Neural progenitor cell (in vitro differentiated cells): ENCODE data around the gene TMEM132E.

Experiments
- EZH2 ChIP-seq: fragments of 200-600 bp; sonication (generic); IDR thresholded peaks from 2 replicates; pipeline ENCODE4 v1.6.1; 2017; ENCODE audit warnings: antibody characterized with exemption, mild to moderate bottlenecking, moderate library complexity
- TF ChIP-seq, protein P1 (sequence below): fragments of 200-600 bp; sonication (generic); IDR thresholded peaks from 2 replicates; pipeline ENCODE4 v1.5.1; 2017; ENCODE audit warnings: antibody characterized with exemption, mild to moderate bottlenecking

- TF ChIP-seq, protein P1, sequence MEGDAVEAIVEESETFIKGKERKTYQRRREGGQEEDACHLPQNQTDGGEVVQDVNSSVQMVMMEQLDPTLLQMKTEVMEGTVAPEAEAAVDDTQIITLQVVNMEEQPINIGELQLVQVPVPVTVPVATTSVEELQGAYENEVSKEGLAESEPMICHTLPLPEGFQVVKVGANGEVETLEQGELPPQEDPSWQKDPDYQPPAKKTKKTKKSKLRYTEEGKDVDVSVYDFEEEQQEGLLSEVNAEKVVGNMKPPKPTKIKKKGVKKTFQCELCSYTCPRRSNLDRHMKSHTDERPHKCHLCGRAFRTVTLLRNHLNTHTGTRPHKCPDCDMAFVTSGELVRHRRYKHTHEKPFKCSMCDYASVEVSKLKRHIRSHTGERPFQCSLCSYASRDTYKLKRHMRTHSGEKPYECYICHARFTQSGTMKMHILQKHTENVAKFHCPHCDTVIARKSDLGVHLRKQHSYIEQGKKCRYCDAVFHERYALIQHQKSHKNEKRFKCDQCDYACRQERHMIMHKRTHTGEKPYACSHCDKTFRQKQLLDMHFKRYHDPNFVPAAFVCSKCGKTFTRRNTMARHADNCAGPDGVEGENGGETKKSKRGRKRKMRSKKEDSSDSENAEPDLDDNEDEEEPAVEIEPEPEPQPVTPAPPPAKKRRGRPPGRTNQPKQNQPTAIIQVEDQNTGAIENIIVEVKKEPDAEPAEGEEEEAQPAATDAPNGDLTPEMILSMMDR = no peak
- TF ChIP-seq EZH2 = no peak
Observed at GRCh38 chr17:34539881-34540280, 39.5 kb upstream of the TMEM132E start.
